T-cell (primary cell): ENCODE data around the gene MRPL14. TPM values are rescaled to one million over a fixed set of nuclear protein-coding genes. Genes with fewer than 3 reads are reported as not detected.
"Not testable (repeated sequence)": the region's sequence is repeated elsewhere in the genome, so short reads cannot be mapped to it uniquely, and the experiment has no call there.

Experiments
- ATAC-seq, 4 experiments: fragments of 200-7000 bp in 3 of 4; fragments of 150-1000 bp in 1 of 4; cut with Tn5 transposase; replicated peaks in 1 of 4; 1 replicate in 3 of 4; 2 replicates in 1 of 4; pipeline ENCODE4 v1.10.0; 2021; ENCODE audit warnings: moderate library complexity in 3 of 4, mild to moderate bottlenecking in 2 of 4, moderate number of reproducible peaks in 1 of 4
- CTCF ChIA-PET, 2 donors: fragments of 300-600 bp; sonication (Branson Sonifier 250); formaldehyde crosslinking; loops; one replicate each; lab custom pipeline; 2022; ENCODE audit warnings: antibody characterized with exemption in 2 of 2; lab: Charles Lee
- POLR2A ChIA-PET, 2 donors: fragments of 300-600 bp; sonication (Branson Sonifier 250); formaldehyde crosslinking; loops; one replicate each; lab custom pipeline; 2022; ENCODE audit warnings: antibody characterized with exemption in 2 of 2; lab: Charles Lee
- DNase-seq, 35 experiments: peaks; one replicate each; pipeline versions ENCODE4 v3.0.0 to v3.0.0-alpha.2; 2013 to 2023
- H3K27ac ChIP-seq: one replicate; pipeline ENCODE4 v1.5.1; 2013; ENCODE audit warnings: low read length
- H3K27me3 ChIP-seq, 2 experiments: replicated peaks in 1 of 2; 1 replicate in 1 of 2; 2 replicates in 1 of 2; pipeline versions ENCODE4 v1.6.1 to v1.7.0; 2013; ENCODE audit warnings: low read length in 1 of 2, mixed read lengths in 1 of 2; ENCODE audit not compliant: control insufficient read depth in 2 of 2, insufficient read depth in 2 of 2; ENCODE audit errors: extremely low read depth in 1 of 2
- H3K36me3 ChIP-seq, 2 donors: 1 replicate in 1 of 2; 2 replicates in 1 of 2; pipeline versions ENCODE4 v1.6.1 to v1.7.0; 2013; ENCODE audit warnings: low read length in 1 of 2; ENCODE audit not compliant: control insufficient read depth in 2 of 2, insufficient read depth in 1 of 2; ENCODE audit errors: extremely low read depth in 1 of 2
- H3K4me1 ChIP-seq, 2 experiments: 1 replicate in 1 of 2; 2 replicates in 1 of 2; pipeline versions ENCODE4 v1.6.1 to v1.7.0; 2013; ENCODE audit warnings: low read length in 2 of 2, mixed read lengths in 1 of 2; ENCODE audit not compliant: insufficient read depth in 2 of 2, control insufficient read depth in 1 of 2; ENCODE audit errors: extremely low read depth in 1 of 2
- H3K4me3 ChIP-seq, 2 donors: 1 replicate in 1 of 2; 2 replicates in 1 of 2; pipeline versions ENCODE4 v1.5.1 to v1.7.0; 2013; ENCODE audit warnings: mild to moderate bottlenecking in 2 of 2, low read length in 1 of 2, moderate library complexity in 1 of 2; ENCODE audit not compliant: control insufficient read depth in 1 of 2; ENCODE audit errors: extremely low read depth in 1 of 2
- H3K9me3 ChIP-seq: 2 replicates; pipeline ENCODE4 v1.7.0; 2013
- H3K27ac Mint-ChIP-seq, 2 donors: one replicate each; pipeline ENCODE4 v1.8.0; 2020 to 2021; ENCODE audit warnings: mild to moderate bottlenecking in 2 of 2, mixed read lengths in 2 of 2
- H3K27me3 Mint-ChIP-seq, 2 donors: one replicate each; pipeline ENCODE4 v1.8.0; 2021 to 2022; ENCODE audit warnings: mixed read lengths in 2 of 2
- H3K36me3 Mint-ChIP-seq: one replicate; pipeline ENCODE4 v1.8.0; 2021; ENCODE audit warnings: mixed read lengths
- H3K4me1 Mint-ChIP-seq, 3 donors: one replicate each; pipeline ENCODE4 v1.8.0; 2020 to 2022; ENCODE audit warnings: mixed read lengths in 3 of 3, mild to moderate bottlenecking in 1 of 3
- H3K4me3 Mint-ChIP-seq, 3 donors: one replicate each; pipeline ENCODE4 v1.8.0; 2020 to 2022; ENCODE audit warnings: mild to moderate bottlenecking in 3 of 3, mixed read lengths in 3 of 3, moderate library complexity in 3 of 3
- H3K9me3 Mint-ChIP-seq, 3 donors: one replicate each; pipeline ENCODE4 v1.8.0; 2020 to 2022; ENCODE audit warnings: mixed read lengths in 3 of 3
- WGBS: methylation state at CpG from one replicate; pipeline ENCODE4 v1.1.5; 2013; ENCODE audit warnings: missing lambda C conversion rate; ENCODE audit not compliant: insufficient coverage; 5-methylcytosine and 5-hydroxymethylcytosine counted together
- total RNA-seq, 35 experiments: library from RNA in 6 of 35; stranded (reverse) in 6 of 35; fragments of 120-200 nt in 1 of 35; gene quantifications; one replicate each; pipeline versions ENCODE4 v1.2.1 to v1.2.4 and lab custom pipeline; 2013 to 2026

The MRPL14 gene
- total RNA-seq, 5 donors from 2014 or later (not counting 1 experiment from before 2014, with no cell fraction given), result 12.0 to 24.2 (median 22.3) TPM

- H3K4me1 Mint-ChIP-seq, result peaks cover 0 to 4% (median 0%) of the 10 kb centered on the region in 3 donors
- H3K27ac Mint-ChIP-seq, result no peak overlapping the region
- no peak overlapping the region for H3K4me3 Mint-ChIP-seq
- Histone ChIP-seq H3K4me3 (no peak overlapping the region), H3K27ac (no peak overlapping the region), H3K27me3 (no peaks in the 10 kb centered on the region), H3K36me3 (peaks cover 14 to 42% of the 10 kb centered on the region in 2 donors), H3K4me1 (no peaks in the 10 kb centered on the region), H3K9me3 (no peaks in the 10 kb centered on the region)
- ChIA-PET CTCF (interaction anchor here in 1 of 2 donors (1.0 kb wide), 1 partner anchor 14 kb away, joined by 3 read pairs; no protein-coding TSS in a partner anchor), POLR2A (no interaction called here)
- ATAC-seq, result no peak
- no peak for DNase-seq
- no peaks in the 10 kb centered on the region for H3K27me3 Mint-ChIP-seq
- peaks cover 21% of the 10 kb centered on the region for H3K36me3 Mint-ChIP-seq
- no peaks in the 10 kb centered on the region for H3K9me3 Mint-ChIP-seq
Observed at GRCh38 chr6:44145839-44146238, 18.6 kb upstream of the MRPL14 start.

GRCh38 chr6:44144536-44144935, 17.3 kb upstream of the MRPL14 start:
- POLR2A ChIA-PET, result not testable (repeated sequence)
- CTCF ChIA-PET, result interaction anchor here (0.7 to 0.9 kb wide), 2 partner anchors 9 to 110 kb away, joined by 3 to 4 read pairs; no protein-coding TSS in a partner anchor

GRCh38 chr6:44143731-44144130, 16.5 kb upstream of the MRPL14 start:
- no peak for ATAC-seq
- peaks cover 8 to 48% of the 10 kb centered on the region in 2 donors for H3K36me3 ChIP-seq
- H3K27me3 Mint-ChIP-seq, result no peaks in the 10 kb centered on the region

More at GRCh38 chr6:44144536-44144935, 17.3 kb upstream of the MRPL14 start:
- H3K27ac ChIP-seq, H3K4me3 Mint-ChIP-seq, H3K9me3 Mint-ChIP-seq, H3K4me1 ChIP-seq, H3K4me1 Mint-ChIP-seq, H3K4me3 ChIP-seq, H3K9me3 ChIP-seq, H3K27me3 Mint-ChIP-seq, DNase-seq, H3K27me3 ChIP-seq, ATAC-seq, H3K27ac Mint-ChIP-seq: not testable (repeated sequence)
- H3K36me3 Mint-ChIP-seq, result peaks cover 34% of the 10 kb centered on the region
- 80% methylated on average over 2 of the region's 3 CpGs for WGBS
- H3K36me3 ChIP-seq, result peaks cover 8 to 55% of the 10 kb centered on the region in 2 donors

GRCh38 chr6:44142835-44143234, 15.6 kb upstream of the MRPL14 start:
- H3K36me3 Mint-ChIP-seq, result peaks cover 28% of the 10 kb centered on the region
- POLR2A ChIA-PET, result no interaction called here

More at GRCh38 chr6:44143731-44144130, 16.5 kb upstream of the MRPL14 start:
- H3K27me3 ChIP-seq, result no peaks in the 10 kb centered on the region
- no peak for DNase-seq
- Mint-ChIP-seq H3K4me1 (no peaks in the 10 kb centered on the region), H3K27ac (no peak overlapping the region), H3K9me3 (no peaks in the 10 kb centered on the region), H3K4me3 (no peak overlapping the region), H3K36me3 (peaks cover 29% of the 10 kb centered on the region)
- H3K4me1 ChIP-seq, result no peaks in the 10 kb centered on the region
- ChIA-PET POLR2A (interaction anchor here (0.7 kb wide), 2 partner anchors 14 to 43 kb away, joined by 3 to 4 read pairs; no protein-coding TSS in a partner anchor), CTCF (interaction anchor here in 1 of 2 donors (0.9 kb wide), 1 partner anchor 10 kb away, joined by 3 read pairs; no protein-coding TSS in a partner anchor)
- no peaks in the 10 kb centered on the region for H3K9me3 ChIP-seq
- WGBS, result no CpG with 5 or more reads among the region's 1 CpG
- H3K4me3 ChIP-seq, result no peak overlapping the region
- no peak overlapping the region for H3K27ac ChIP-seq

GRCh38 chr6:44139351-44139743, 12.1 kb upstream of the MRPL14 start:
- WGBS, result 97% methylated on average over 5 of the region's 10 CpGs
- H3K27ac Mint-ChIP-seq, result no peak overlapping the region

More at GRCh38 chr6:44142835-44143234, 15.6 kb upstream of the MRPL14 start:
- H3K27me3 Mint-ChIP-seq, result no peaks in the 10 kb centered on the region
- H3K4me1 Mint-ChIP-seq, result no peaks in the 10 kb centered on the region
- no peak for ATAC-seq
- no peaks in the 10 kb centered on the region for H3K9me3 ChIP-seq
- H3K36me3 ChIP-seq, result peaks cover 5 to 42% of the 10 kb centered on the region in 2 donors
- CTCF ChIA-PET, result no interaction called here
- no peak overlapping the region for H3K4me3 Mint-ChIP-seq
- no peak overlapping the region for H3K27ac ChIP-seq
- no peak overlapping the region for H3K4me3 ChIP-seq
- H3K27ac Mint-ChIP-seq, result no peak overlapping the region
- H3K9me3 Mint-ChIP-seq, result no peaks in the 10 kb centered on the region
- no peaks in the 10 kb centered on the region for H3K4me1 ChIP-seq
- no peak for DNase-seq
- WGBS, result 100% methylated on average over 1 of the region's 1 CpG
- no peaks in the 10 kb centered on the region for H3K27me3 ChIP-seq

GRCh38 chr6:44138717-44139350, 11.6 kb upstream of the MRPL14 start:
- H3K27ac ChIP-seq, result no peak overlapping the region
- ATAC-seq (no peak), DNase-seq (no peak)
- 100% methylated on average over 2 of the region's 6 CpGs for WGBS
- H3K36me3 Mint-ChIP-seq, result peaks cover 38% of the 10 kb centered on the region
- H3K4me3 ChIP-seq, result no peak overlapping the region
- ChIA-PET POLR2A (interaction anchor here in 1 of 2 donors (0.6 kb wide), 1 partner anchor 42 kb away, joined by 4 read pairs; no protein-coding TSS in a partner anchor), CTCF (interaction anchor here in 1 of 2 donors (0.6 kb wide), 1 partner anchor 194 kb away, joined by 3 read pairs; no protein-coding TSS in a partner anchor)
- H3K9me3 ChIP-seq, result no peaks in the 10 kb centered on the region
- peaks cover 0 to 1% (median 0%) of the 10 kb centered on the region in 3 donors for H3K4me1 Mint-ChIP-seq
- no peaks in the 10 kb centered on the region for H3K9me3 Mint-ChIP-seq
- H3K27me3 Mint-ChIP-seq, result no peaks in the 10 kb centered on the region
- no peak overlapping the region for H3K4me3 Mint-ChIP-seq
- H3K27ac Mint-ChIP-seq, result no peak overlapping the region
- no peaks in the 10 kb centered on the region for H3K4me1 ChIP-seq
- peaks cover 3 to 40% of the 10 kb centered on the region in 2 donors for H3K36me3 ChIP-seq
- no peaks in the 10 kb centered on the region for H3K27me3 ChIP-seq

More at GRCh38 chr6:44139351-44139743, 12.1 kb upstream of the MRPL14 start:
- no peaks in the 10 kb centered on the region for H3K27me3 ChIP-seq
- POLR2A ChIA-PET, result interaction anchor here in 1 of 2 donors (0.6 kb wide), 1 partner anchor 43 kb away, joined by 4 read pairs; no protein-coding TSS in a partner anchor
- H3K4me3 ChIP-seq, result no peak overlapping the region
- ATAC-seq (no peak), DNase-seq (no peak)
- no peaks in the 10 kb centered on the region for H3K9me3 ChIP-seq
- no peak overlapping the region for H3K27ac ChIP-seq
- no peaks in the 10 kb centered on the region for H3K27me3 Mint-ChIP-seq
- H3K36me3 ChIP-seq, result peaks cover 3 to 43% of the 10 kb centered on the region in 2 donors
- H3K9me3 Mint-ChIP-seq, result no peaks in the 10 kb centered on the region
- H3K4me1 ChIP-seq, result no peaks in the 10 kb centered on the region
- H3K4me3 Mint-ChIP-seq, result no peak overlapping the region
- no peaks in the 10 kb centered on the region for H3K4me1 Mint-ChIP-seq
- CTCF ChIA-PET, result interaction anchor here in 1 of 2 donors (0.6 kb wide), 1 partner anchor 194 kb away, joined by 3 read pairs; no protein-coding TSS in a partner anchor
- H3K36me3 Mint-ChIP-seq, result peaks cover 38% of the 10 kb centered on the region
